IMR-90 (cell line): ENCODE results near the gene CSNK2A1. TPM values are rescaled to one million over a fixed set of nuclear protein-coding genes. Genes with fewer than 3 reads are reported as not detected.

Experiments used
- ATAC-seq: fragments of 200-7000 bp; cut with Tn5 transposase; 2 replicates; pipeline ENCODE4 v1.9.1; 2020; ENCODE audit warnings: low read depth, mild to moderate bottlenecking, moderate library complexity
- BruUV-seq: library from RNA; stranded (reverse); fragments of 400-500 nt; replicated peaks from 2 replicates; lab custom pipeline; 2021; lab: Mats Ljungman, UMichigan
- CTCF ChIA-PET: fragments of 300-600 bp; formaldehyde crosslinking; extraction: SDS; loops from one replicate; lab custom pipeline; 2021; ENCODE audit warnings: antibody characterized with exemption; lab: Yijun Ruan, JAX
- POLR2A ChIA-PET: fragments of 300-600 bp; sonication (Branson Sonifier 250); formaldehyde crosslinking; loops from one replicate; lab custom pipeline; 2022; ENCODE audit warnings: antibody characterized with exemption; ENCODE audit not compliant: unreplicated experiment; lab: Charles Lee
- DNase-seq: peaks from one replicate; pipeline ENCODE4 v3.0.0; 2013
- H2AFZ ChIP-seq: replicated peaks from 2 replicates; pipeline ENCODE3; 2013; ENCODE audit warnings: low read length, mild to moderate bottlenecking; ENCODE audit not compliant: poor library complexity
- H2AK5ac ChIP-seq: 2 replicates; pipeline ENCODE4 v1.6.1; 2013; ENCODE audit warnings: low read depth, low read length, inconsistent platforms
- H2AK9ac ChIP-seq: replicated peaks from 2 replicates; pipeline ENCODE3; 2013; ENCODE audit warnings: mild to moderate bottlenecking, low read depth, low read length, moderate library complexity; ENCODE audit not compliant: poor library complexity
- H2BK120ac ChIP-seq: 2 replicates; pipeline ENCODE4 v1.6.1; 2013; ENCODE audit warnings: low read depth, low read length, inconsistent platforms
- H2BK15ac ChIP-seq: 3 replicates; pipeline ENCODE4 v1.6.1; 2013; ENCODE audit warnings: low read depth, low read length, inconsistent platforms
- H2BK20ac ChIP-seq: 2 replicates; pipeline ENCODE4 v1.6.1; 2013; ENCODE audit warnings: low read depth, mild to moderate bottlenecking, inconsistent platforms, low read length, moderate library complexity
- H2BK5ac ChIP-seq: 2 replicates; pipeline ENCODE4 v1.6.1; 2013; ENCODE audit warnings: mild to moderate bottlenecking, low read depth, low read length, inconsistent platforms; ENCODE audit not compliant: poor library complexity, severe bottlenecking
- H3K14ac ChIP-seq: replicated peaks from 2 replicates; pipeline ENCODE4 v1.6.1; 2013; ENCODE audit warnings: low read depth, low read length, inconsistent platforms
- H3K18ac ChIP-seq: 2 replicates; pipeline ENCODE4 v1.6.1; 2013; ENCODE audit warnings: low read depth, low read length, control low read depth
- H3K23ac ChIP-seq: 2 replicates; pipeline ENCODE4 v1.6.1; 2013; ENCODE audit warnings: low read depth, low read length, inconsistent platforms
- H3K27ac ChIP-seq: 2 replicates; pipeline ENCODE4 v1.5.1; 2013; ENCODE audit warnings: mild to moderate bottlenecking, control low read depth, low read length; ENCODE audit not compliant: insufficient read depth
- H3K27me3 ChIP-seq: 2 replicates; pipeline ENCODE4 v1.6.1; 2013; ENCODE audit warnings: low read length; ENCODE audit not compliant: control insufficient read depth, insufficient read depth
- H3K36me3 ChIP-seq: 2 replicates; pipeline ENCODE4 v1.6.1; 2013; ENCODE audit warnings: low read length, mixed read lengths; ENCODE audit not compliant: control insufficient read depth, insufficient read depth
- H3K4ac ChIP-seq: 2 replicates; pipeline ENCODE4 v1.6.1; 2013; ENCODE audit warnings: low read depth, low read length, inconsistent platforms
- H3K4me1 ChIP-seq: 2 replicates; pipeline ENCODE4 v1.6.1; 2013; ENCODE audit warnings: low read length, mixed read lengths; ENCODE audit not compliant: control insufficient read depth, insufficient read depth
- H3K4me2 ChIP-seq: 2 replicates; pipeline ENCODE4 v1.6.1; 2013; ENCODE audit warnings: low read depth, mild to moderate bottlenecking, control low read depth, low read length, moderate library complexity
- H3K4me3 ChIP-seq: 2 replicates; pipeline ENCODE4 v1.5.1; 2013; ENCODE audit warnings: low read depth, mild to moderate bottlenecking, control low read depth, low read length, moderate library complexity; ENCODE audit not compliant: insufficient read depth
- H3K56ac ChIP-seq: 2 replicates; pipeline ENCODE4 v1.6.1; 2013; ENCODE audit warnings: low read length, inconsistent platforms; ENCODE audit not compliant: insufficient read depth; ENCODE audit errors: extremely low read depth
- H3K79me1 ChIP-seq, 2 experiments: 2 replicates each; pipeline ENCODE4 v1.6.1; 2013; ENCODE audit warnings: low read length in 2 of 2, inconsistent platforms in 1 of 2, low read depth in 1 of 2
- H3K9ac ChIP-seq: 2 replicates; pipeline ENCODE4 v1.6.1; 2013; ENCODE audit warnings: low read depth, low read length, control low read depth
- H3K9me1 ChIP-seq: 2 replicates; pipeline ENCODE4 v1.6.1; 2013; ENCODE audit warnings: low read length, inconsistent platforms; ENCODE audit not compliant: insufficient read depth
- H3K9me3 ChIP-seq: 2 replicates; pipeline ENCODE4 v1.6.1; 2013; ENCODE audit warnings: low read length; ENCODE audit not compliant: control insufficient read depth, insufficient read depth
- H4K20me1 ChIP-seq: 2 replicates; pipeline ENCODE4 v1.6.1; 2013; ENCODE audit warnings: low read length, inconsistent platforms; ENCODE audit not compliant: insufficient read depth
- H4K5ac ChIP-seq: 2 replicates; pipeline ENCODE4 v1.6.1; 2013; ENCODE audit warnings: mild to moderate bottlenecking, low read depth, low read length, control low read depth
- H4K8ac ChIP-seq, 2 experiments: 2 replicates each; pipeline ENCODE4 v1.6.1; 2013; ENCODE audit warnings: low read depth in 2 of 2, low read length in 2 of 2, control low read depth in 1 of 2, inconsistent platforms in 1 of 2
- H4K91ac ChIP-seq: 2 replicates; pipeline ENCODE4 v1.6.1; 2013; ENCODE audit warnings: low read depth, low read length, inconsistent platforms; ENCODE audit not compliant: insufficient read depth
- BHLHE40 ChIP-seq: fragments of 150-350 bp; IDR thresholded peaks from 2 replicates; pipeline ENCODE4 v1.6.1; 2016; ENCODE audit warnings: mild to moderate bottlenecking, low read depth, low read length
- CEBPB ChIP-seq: IDR thresholded peaks from 2 replicates; pipeline ENCODE4 v1.6.1; 2012; ENCODE audit warnings: low read depth, low read length, improper control_type of control experiment
- CHD1 ChIP-seq: IDR thresholded peaks from 2 replicates; pipeline ENCODE4 v1.6.1; 2012; ENCODE audit warnings: low read depth, low read length, improper control_type of control experiment
- FOS ChIP-seq: fragments of 150-350 bp; IDR thresholded peaks from 2 replicates; pipeline ENCODE4 v1.6.1; 2016; ENCODE audit warnings: low read depth, low read length
- MAFK ChIP-seq: IDR thresholded peaks from 2 replicates; pipeline ENCODE4 v1.6.1; 2012; ENCODE audit warnings: low read depth, low read length, improper control_type of control experiment
- MAZ ChIP-seq: IDR thresholded peaks from 2 replicates; pipeline ENCODE4 v1.6.1; 2012; ENCODE audit warnings: low read depth, mild to moderate bottlenecking, low read length, improper control_type of control experiment, moderate library complexity, borderline replicate concordance
- MXI1 ChIP-seq: IDR thresholded peaks from 2 replicates; pipeline ENCODE4 v1.6.1; 2012; ENCODE audit warnings: low read depth, mild to moderate bottlenecking, low read length, moderate library complexity, borderline replicate concordance
- NFE2L2 ChIP-seq: fragments of 150-350 bp; IDR thresholded peaks from 2 replicates; pipeline ENCODE4 v1.6.1; 2016; ENCODE audit warnings: low read depth, mild to moderate bottlenecking, low read length
- POLR2A ChIP-seq: IDR thresholded peaks from 2 replicates; pipeline ENCODE4 v1.6.1; 2012; ENCODE audit warnings: mild to moderate bottlenecking, low read depth, low read length
- RAD21 ChIP-seq: IDR thresholded peaks from 2 replicates; pipeline ENCODE4 v1.6.1; 2012; ENCODE audit warnings: low read length, improper control_type of control experiment
- RCOR1 ChIP-seq: IDR thresholded peaks from 2 replicates; pipeline ENCODE4 v1.6.1; 2012; ENCODE audit warnings: mild to moderate bottlenecking, low read length, improper control_type of control experiment; ENCODE audit not compliant: insufficient replicate concordance
- RFX5 ChIP-seq: IDR thresholded peaks from 2 replicates; pipeline ENCODE4 v1.8.0; 2012; ENCODE audit warnings: low read depth, mild to moderate bottlenecking, low read length, moderate library complexity
- SMC3 ChIP-seq: fragments of 150-350 bp; IDR thresholded peaks from 2 replicates; pipeline ENCODE4 v1.6.1; 2016; ENCODE audit warnings: low read depth, mild to moderate bottlenecking, antibody characterized with exemption, low read length, moderate library complexity
- WGBS, 2 experiments: methylation state at CpG; one replicate each; pipeline versions ENCODE4 v1.1.5 to v1.1.7; 2013; ENCODE audit warnings: missing lambda C conversion rate in 2 of 2; ENCODE audit not compliant: insufficient read length in 1 of 2; ENCODE audit errors: extremely low coverage in 2 of 2; 5-methylcytosine and 5-hydroxymethylcytosine counted together
- dilution Hi-C: fragments of 300-500 bp; cut with HindIII; formaldehyde crosslinking; loops from one replicate; pipeline ENCODE4 v1.14.3; 2018; ENCODE audit warnings: low sequenced_read_pairs; ENCODE audit not compliant: unreplicated experiment
- in situ Hi-C: fragments of 300-500 bp; cut with MboI; formaldehyde crosslinking; loops from 3 replicates; pipeline ENCODE4 v1.14.3; 2019; ENCODE audit warnings: low sequenced_read_pairs, inconsistent platforms, mixed read lengths
- intact Hi-C: fragments of 100-400 bp; cut with micrococcal nuclease; formaldehyde crosslinking; loops from 2 replicates; pipeline ENCODE4 v1.10.0; 2022
- polyA plus RNA-seq, 3 experiments: library from polyadenylated mRNA; depleted of rRNA; stranded (reverse); fragments of >200 nt; gene quantifications; 2 replicates each; pipeline ENCODE4 v1.2.3, GENCODE V29; 2012; ENCODE audit warnings: low replicate concordance in 1 of 3
- total RNA-seq: library from RNA; depleted of rRNA; stranded (reverse); fragments of >200 nt; gene quantifications from 2 replicates; pipeline ENCODE4 v1.2.3, GENCODE V29; 2012
- TF ChIP-seq, protein P1 (sequence below): fragments of 150-350 bp; IDR thresholded peaks from 2 replicates; pipeline ENCODE4 v1.6.1; 2016; ENCODE audit warnings: low read depth, mild to moderate bottlenecking, low read length, moderate library complexity, borderline replicate concordance
- TF ChIP-seq, protein P2 (sequence below): conservative IDR thresholded peaks from 2 replicates; pipeline ENCODE4 v1.5.1; 2012; ENCODE audit warnings: mild to moderate bottlenecking, low read depth, low read length, improper control_type of control experiment
- TF ChIP-seq, protein P3 (sequence below): fragments of 150-350 bp; IDR thresholded peaks from 2 replicates; pipeline ENCODE4 v1.6.1; 2017; ENCODE audit warnings: mild to moderate bottlenecking, antibody characterized with exemption, low read length, low read depth

Gene CSNK2A1
- total and polyA plus RNA-seq, 2 of the 4 experiments (the other 2 are of a cell fraction) = 86.3 to 151 TPM

DNA sequence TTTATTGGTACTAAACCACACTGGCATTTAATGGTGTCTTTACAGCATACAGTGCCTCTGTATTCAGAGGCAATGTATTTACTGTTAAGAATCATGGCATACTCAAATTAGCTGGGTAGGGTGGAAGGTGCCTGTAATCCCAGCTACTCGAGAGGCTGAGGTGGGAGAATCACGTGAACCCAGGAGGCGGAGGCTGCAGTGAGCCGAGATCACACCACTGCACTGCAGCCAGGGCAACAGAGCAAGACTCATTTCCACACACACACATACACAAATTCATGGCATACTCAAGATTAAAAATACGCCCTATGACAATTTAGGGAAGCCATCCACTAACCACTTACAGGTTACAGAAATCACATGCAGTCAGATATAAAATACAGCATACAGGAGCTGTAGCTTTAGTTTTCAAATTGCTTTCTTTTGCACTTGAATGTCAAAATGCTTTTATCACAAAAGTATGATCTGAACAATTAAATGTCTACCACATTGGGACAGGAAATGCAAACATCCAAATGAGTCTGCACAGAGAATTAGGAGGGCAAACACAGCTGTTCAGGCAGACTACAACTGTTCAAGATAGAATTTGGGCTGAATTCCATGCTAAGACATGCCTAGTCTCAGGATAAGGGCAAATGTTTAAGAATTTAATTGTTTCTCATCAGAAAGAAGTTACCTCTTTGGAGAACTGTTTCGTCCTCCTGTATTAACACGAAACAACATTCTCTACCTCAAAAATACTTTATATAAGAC, 36.4 kb downstream of the CSNK2A1 start:
- H3K27ac ChIP-seq = no peak overlapping the region
- ATAC-seq (no peak), DNase-seq (no peak)
- H3K9me3 ChIP-seq = no peaks in the 10 kb centered on the region
- peaks cover 9% of the 10 kb centered on the region for H3K9me1 ChIP-seq
- no peak overlapping the region for H3K9ac ChIP-seq
- no peak overlapping the region for H3K4ac ChIP-seq
- H2AK5ac ChIP-seq = no peak overlapping the region
- H4K91ac ChIP-seq = no peak overlapping the region
- 90% methylated on average over 2 of the region's 7 CpGs; no CpG with 5 or more reads in 1 of the 2 experiments for WGBS, 2 experiments
- no peak overlapping the region for H3K4me2 ChIP-seq
- ChIA-PET POLR2A (no interaction called here), CTCF (no interaction called here)
- H2BK15ac ChIP-seq = no peak overlapping the region
- H3K4me3 ChIP-seq = no peak overlapping the region
- no peak overlapping the region for H3K56ac ChIP-seq
- H3K4me1 ChIP-seq = peaks cover 12% of the 10 kb centered on the region
- TF ChIP-seq RAD21 = no peak
- no peak for TF ChIP-seq CEBPB
- no peak for TF ChIP-seq SMC3
- TF ChIP-seq, protein P1, sequence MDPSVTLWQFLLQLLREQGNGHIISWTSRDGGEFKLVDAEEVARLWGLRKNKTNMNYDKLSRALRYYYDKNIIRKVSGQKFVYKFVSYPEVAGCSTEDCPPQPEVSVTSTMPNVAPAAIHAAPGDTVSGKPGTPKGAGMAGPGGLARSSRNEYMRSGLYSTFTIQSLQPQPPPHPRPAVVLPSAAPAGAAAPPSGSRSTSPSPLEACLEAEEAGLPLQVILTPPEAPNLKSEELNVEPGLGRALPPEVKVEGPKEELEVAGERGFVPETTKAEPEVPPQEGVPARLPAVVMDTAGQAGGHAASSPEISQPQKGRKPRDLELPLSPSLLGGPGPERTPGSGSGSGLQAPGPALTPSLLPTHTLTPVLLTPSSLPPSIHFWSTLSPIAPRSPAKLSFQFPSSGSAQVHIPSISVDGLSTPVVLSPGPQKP = no peak
- TF ChIP-seq NFE2L2 = no peak
- TF ChIP-seq FOS = no peak
- TF ChIP-seq, protein P2, sequence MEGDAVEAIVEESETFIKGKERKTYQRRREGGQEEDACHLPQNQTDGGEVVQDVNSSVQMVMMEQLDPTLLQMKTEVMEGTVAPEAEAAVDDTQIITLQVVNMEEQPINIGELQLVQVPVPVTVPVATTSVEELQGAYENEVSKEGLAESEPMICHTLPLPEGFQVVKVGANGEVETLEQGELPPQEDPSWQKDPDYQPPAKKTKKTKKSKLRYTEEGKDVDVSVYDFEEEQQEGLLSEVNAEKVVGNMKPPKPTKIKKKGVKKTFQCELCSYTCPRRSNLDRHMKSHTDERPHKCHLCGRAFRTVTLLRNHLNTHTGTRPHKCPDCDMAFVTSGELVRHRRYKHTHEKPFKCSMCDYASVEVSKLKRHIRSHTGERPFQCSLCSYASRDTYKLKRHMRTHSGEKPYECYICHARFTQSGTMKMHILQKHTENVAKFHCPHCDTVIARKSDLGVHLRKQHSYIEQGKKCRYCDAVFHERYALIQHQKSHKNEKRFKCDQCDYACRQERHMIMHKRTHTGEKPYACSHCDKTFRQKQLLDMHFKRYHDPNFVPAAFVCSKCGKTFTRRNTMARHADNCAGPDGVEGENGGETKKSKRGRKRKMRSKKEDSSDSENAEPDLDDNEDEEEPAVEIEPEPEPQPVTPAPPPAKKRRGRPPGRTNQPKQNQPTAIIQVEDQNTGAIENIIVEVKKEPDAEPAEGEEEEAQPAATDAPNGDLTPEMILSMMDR = no peak
- no peak for TF ChIP-seq MXI1
- TF ChIP-seq RFX5 = no peak
- no peak for TF ChIP-seq MAZ
- TF ChIP-seq, protein P3, sequence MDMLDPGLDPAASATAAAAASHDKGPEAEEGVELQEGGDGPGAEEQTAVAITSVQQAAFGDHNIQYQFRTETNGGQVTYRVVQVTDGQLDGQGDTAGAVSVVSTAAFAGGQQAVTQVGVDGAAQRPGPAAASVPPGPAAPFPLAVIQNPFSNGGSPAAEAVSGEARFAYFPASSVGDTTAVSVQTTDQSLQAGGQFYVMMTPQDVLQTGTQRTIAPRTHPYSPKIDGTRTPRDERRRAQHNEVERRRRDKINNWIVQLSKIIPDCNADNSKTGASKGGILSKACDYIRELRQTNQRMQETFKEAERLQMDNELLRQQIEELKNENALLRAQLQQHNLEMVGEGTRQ = no peak
- no peak for TF ChIP-seq POLR2A
- TF ChIP-seq MAFK = no peak
- TF ChIP-seq CHD1 = no peak
- no peak for TF ChIP-seq RCOR1
- no peak for TF ChIP-seq BHLHE40
- H4K8ac ChIP-seq = no peak overlapping the region
- H4K20me1 ChIP-seq = peaks cover 56% of the 10 kb centered on the region
- H2AFZ ChIP-seq = no peak overlapping the region
- dilution Hi-C loops = no loop called here
- intact Hi-C loops = no loop called here
- no peak overlapping the region for H2BK120ac ChIP-seq
- no peak overlapping the region for H2AK9ac ChIP-seq
- H3K23ac ChIP-seq = no peak overlapping the region
- H3K79me1 ChIP-seq = peaks cover 22 to 59% of the 10 kb centered on the region in 2 experiments
- in situ Hi-C loops = no loop called here
- no peak overlapping the region for H2BK20ac ChIP-seq
- no peak overlapping the region for H2BK5ac ChIP-seq
- peaks cover 19% of the 10 kb centered on the region for H3K36me3 ChIP-seq
- no peak overlapping the region for H3K14ac ChIP-seq
- no peak overlapping the region; the same call in 1 of the 2 replicates for H3K18ac ChIP-seq
- no TSS peak for BruUV-seq
- no peak overlapping the region for H4K5ac ChIP-seq
- H3K27me3 ChIP-seq = no peaks in the 10 kb centered on the region
